IMR-90 (cell line): ENCODE results near the gene SLC51A. TPM values are rescaled to one million over a fixed set of nuclear protein-coding genes. Genes with fewer than 3 reads are reported as not detected.

Source experiments
- ATAC-seq: fragments of 200-7000 bp; cut with Tn5 transposase; 2 replicates; pipeline ENCODE4 v1.9.1; 2020; ENCODE audit warnings: low read depth, mild to moderate bottlenecking, moderate library complexity
- BruUV-seq: library from RNA; stranded (reverse); fragments of 400-500 nt; replicated peaks from 2 replicates; lab custom pipeline; 2021; lab: Mats Ljungman, UMichigan
- CTCF ChIA-PET: fragments of 300-600 bp; formaldehyde crosslinking; extraction: SDS; loops from one replicate; lab custom pipeline; 2021; ENCODE audit warnings: antibody characterized with exemption; lab: Yijun Ruan, JAX
- POLR2A ChIA-PET: fragments of 300-600 bp; sonication (Branson Sonifier 250); formaldehyde crosslinking; loops from one replicate; lab custom pipeline; 2022; ENCODE audit warnings: antibody characterized with exemption; ENCODE audit not compliant: unreplicated experiment; lab: Charles Lee
- DNase-seq: peaks from one replicate; pipeline ENCODE4 v3.0.0; 2013
- H2AFZ ChIP-seq: replicated peaks from 2 replicates; pipeline ENCODE3; 2013; ENCODE audit warnings: low read length, mild to moderate bottlenecking; ENCODE audit not compliant: poor library complexity
- H2AK5ac ChIP-seq: 2 replicates; pipeline ENCODE4 v1.6.1; 2013; ENCODE audit warnings: low read depth, low read length, inconsistent platforms
- H2AK9ac ChIP-seq: replicated peaks from 2 replicates; pipeline ENCODE3; 2013; ENCODE audit warnings: mild to moderate bottlenecking, low read depth, low read length, moderate library complexity; ENCODE audit not compliant: poor library complexity
- H2BK120ac ChIP-seq: 2 replicates; pipeline ENCODE4 v1.6.1; 2013; ENCODE audit warnings: low read depth, low read length, inconsistent platforms
- H2BK15ac ChIP-seq: 3 replicates; pipeline ENCODE4 v1.6.1; 2013; ENCODE audit warnings: low read depth, low read length, inconsistent platforms
- H2BK20ac ChIP-seq: 2 replicates; pipeline ENCODE4 v1.6.1; 2013; ENCODE audit warnings: low read depth, mild to moderate bottlenecking, inconsistent platforms, low read length, moderate library complexity
- H2BK5ac ChIP-seq: 2 replicates; pipeline ENCODE4 v1.6.1; 2013; ENCODE audit warnings: mild to moderate bottlenecking, low read depth, low read length, inconsistent platforms; ENCODE audit not compliant: poor library complexity, severe bottlenecking
- H3K14ac ChIP-seq: replicated peaks from 2 replicates; pipeline ENCODE4 v1.6.1; 2013; ENCODE audit warnings: low read depth, low read length, inconsistent platforms
- H3K18ac ChIP-seq: 2 replicates; pipeline ENCODE4 v1.6.1; 2013; ENCODE audit warnings: low read depth, low read length, control low read depth
- H3K23ac ChIP-seq: 2 replicates; pipeline ENCODE4 v1.6.1; 2013; ENCODE audit warnings: low read depth, low read length, inconsistent platforms
- H3K27ac ChIP-seq: 2 replicates; pipeline ENCODE4 v1.5.1; 2013; ENCODE audit warnings: mild to moderate bottlenecking, control low read depth, low read length; ENCODE audit not compliant: insufficient read depth
- H3K27me3 ChIP-seq: 2 replicates; pipeline ENCODE4 v1.6.1; 2013; ENCODE audit warnings: low read length; ENCODE audit not compliant: control insufficient read depth, insufficient read depth
- H3K36me3 ChIP-seq: 2 replicates; pipeline ENCODE4 v1.6.1; 2013; ENCODE audit warnings: low read length, mixed read lengths; ENCODE audit not compliant: control insufficient read depth, insufficient read depth
- H3K4ac ChIP-seq: 2 replicates; pipeline ENCODE4 v1.6.1; 2013; ENCODE audit warnings: low read depth, low read length, inconsistent platforms
- H3K4me1 ChIP-seq: 2 replicates; pipeline ENCODE4 v1.6.1; 2013; ENCODE audit warnings: low read length, mixed read lengths; ENCODE audit not compliant: control insufficient read depth, insufficient read depth
- H3K4me2 ChIP-seq: 2 replicates; pipeline ENCODE4 v1.6.1; 2013; ENCODE audit warnings: low read depth, mild to moderate bottlenecking, control low read depth, low read length, moderate library complexity
- H3K4me3 ChIP-seq: 2 replicates; pipeline ENCODE4 v1.5.1; 2013; ENCODE audit warnings: low read depth, mild to moderate bottlenecking, control low read depth, low read length, moderate library complexity; ENCODE audit not compliant: insufficient read depth
- H3K56ac ChIP-seq: 2 replicates; pipeline ENCODE4 v1.6.1; 2013; ENCODE audit warnings: low read length, inconsistent platforms; ENCODE audit not compliant: insufficient read depth; ENCODE audit errors: extremely low read depth
- H3K79me1 ChIP-seq, 2 experiments: 2 replicates each; pipeline ENCODE4 v1.6.1; 2013; ENCODE audit warnings: low read length in 2 of 2, inconsistent platforms in 1 of 2, low read depth in 1 of 2
- H3K9ac ChIP-seq: 2 replicates; pipeline ENCODE4 v1.6.1; 2013; ENCODE audit warnings: low read depth, low read length, control low read depth
- H3K9me1 ChIP-seq: 2 replicates; pipeline ENCODE4 v1.6.1; 2013; ENCODE audit warnings: low read length, inconsistent platforms; ENCODE audit not compliant: insufficient read depth
- H3K9me3 ChIP-seq: 2 replicates; pipeline ENCODE4 v1.6.1; 2013; ENCODE audit warnings: low read length; ENCODE audit not compliant: control insufficient read depth, insufficient read depth
- H4K20me1 ChIP-seq: 2 replicates; pipeline ENCODE4 v1.6.1; 2013; ENCODE audit warnings: low read length, inconsistent platforms; ENCODE audit not compliant: insufficient read depth
- H4K5ac ChIP-seq: 2 replicates; pipeline ENCODE4 v1.6.1; 2013; ENCODE audit warnings: mild to moderate bottlenecking, low read depth, low read length, control low read depth
- H4K8ac ChIP-seq, 2 experiments: 2 replicates each; pipeline ENCODE4 v1.6.1; 2013; ENCODE audit warnings: low read depth in 2 of 2, low read length in 2 of 2, control low read depth in 1 of 2, inconsistent platforms in 1 of 2
- H4K91ac ChIP-seq: 2 replicates; pipeline ENCODE4 v1.6.1; 2013; ENCODE audit warnings: low read depth, low read length, inconsistent platforms; ENCODE audit not compliant: insufficient read depth
- MAFK ChIP-seq: IDR thresholded peaks from 2 replicates; pipeline ENCODE4 v1.6.1; 2012; ENCODE audit warnings: low read depth, low read length, improper control_type of control experiment
- MAZ ChIP-seq: IDR thresholded peaks from 2 replicates; pipeline ENCODE4 v1.6.1; 2012; ENCODE audit warnings: low read depth, mild to moderate bottlenecking, low read length, improper control_type of control experiment, moderate library complexity, borderline replicate concordance
- MXI1 ChIP-seq: IDR thresholded peaks from 2 replicates; pipeline ENCODE4 v1.6.1; 2012; ENCODE audit warnings: low read depth, mild to moderate bottlenecking, low read length, moderate library complexity, borderline replicate concordance
- NFE2L2 ChIP-seq: fragments of 150-350 bp; IDR thresholded peaks from 2 replicates; pipeline ENCODE4 v1.6.1; 2016; ENCODE audit warnings: low read depth, mild to moderate bottlenecking, low read length
- RAD21 ChIP-seq: IDR thresholded peaks from 2 replicates; pipeline ENCODE4 v1.6.1; 2012; ENCODE audit warnings: low read length, improper control_type of control experiment
- RFX5 ChIP-seq: IDR thresholded peaks from 2 replicates; pipeline ENCODE4 v1.8.0; 2012; ENCODE audit warnings: low read depth, mild to moderate bottlenecking, low read length, moderate library complexity
- WGBS, 2 experiments: methylation state at CpG; one replicate each; pipeline versions ENCODE4 v1.1.5 to v1.1.7; 2013; ENCODE audit warnings: missing lambda C conversion rate in 2 of 2; ENCODE audit not compliant: insufficient read length in 1 of 2; ENCODE audit errors: extremely low coverage in 2 of 2; 5-methylcytosine and 5-hydroxymethylcytosine counted together
- dilution Hi-C: fragments of 300-500 bp; cut with HindIII; formaldehyde crosslinking; loops from one replicate; pipeline ENCODE4 v1.14.3; 2018; ENCODE audit warnings: low sequenced_read_pairs; ENCODE audit not compliant: unreplicated experiment
- in situ Hi-C: fragments of 300-500 bp; cut with MboI; formaldehyde crosslinking; loops from 3 replicates; pipeline ENCODE4 v1.14.3; 2019; ENCODE audit warnings: low sequenced_read_pairs, inconsistent platforms, mixed read lengths
- intact Hi-C: fragments of 100-400 bp; cut with micrococcal nuclease; formaldehyde crosslinking; loops from 2 replicates; pipeline ENCODE4 v1.10.0; 2022
- polyA plus RNA-seq, 3 experiments: library from polyadenylated mRNA; depleted of rRNA; stranded (reverse); fragments of >200 nt; gene quantifications; 2 replicates each; pipeline ENCODE4 v1.2.3, GENCODE V29; 2012; ENCODE audit warnings: low replicate concordance in 1 of 3
- total RNA-seq: library from RNA; depleted of rRNA; stranded (reverse); fragments of >200 nt; gene quantifications from 2 replicates; pipeline ENCODE4 v1.2.3, GENCODE V29; 2012
- TF ChIP-seq, protein P1 (sequence below): fragments of 150-350 bp; IDR thresholded peaks from 2 replicates; pipeline ENCODE4 v1.6.1; 2017; ENCODE audit warnings: mild to moderate bottlenecking, antibody characterized with exemption, low read length, low read depth

The SLC51A gene
- total and polyA plus RNA-seq, 2 of the 4 experiments (the other 2 are of a cell fraction), result not detected

DNA sequence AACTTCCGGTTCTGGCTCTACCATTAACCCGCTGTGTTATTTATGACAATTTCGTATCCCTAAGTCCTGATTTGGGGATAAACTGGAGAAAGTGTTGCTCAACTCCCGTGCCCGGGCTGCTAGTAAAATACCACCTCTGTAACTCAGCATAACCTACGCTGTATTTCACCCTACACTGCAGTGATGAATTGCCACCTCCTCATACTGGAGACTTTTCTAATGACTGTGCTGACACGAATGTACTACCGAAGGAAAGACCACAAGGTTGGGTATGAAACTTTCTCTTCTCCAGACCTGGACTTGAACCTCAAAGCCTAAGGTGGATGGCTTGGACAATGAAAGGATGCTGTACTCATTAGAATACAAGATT is 16.5 kb downstream of the SLC51A start:
- H2BK5ac ChIP-seq, result no peak overlapping the region
- DNase-seq (no peak), ATAC-seq (no peak)
- TF ChIP-seq RFX5, result no peak
- no peak for TF ChIP-seq NFE2L2
- TF ChIP-seq MAFK, result no peak
- no peak for TF ChIP-seq MXI1
- no peak for TF ChIP-seq MAZ
- no peak for TF ChIP-seq RAD21
- TF ChIP-seq, protein P1, sequence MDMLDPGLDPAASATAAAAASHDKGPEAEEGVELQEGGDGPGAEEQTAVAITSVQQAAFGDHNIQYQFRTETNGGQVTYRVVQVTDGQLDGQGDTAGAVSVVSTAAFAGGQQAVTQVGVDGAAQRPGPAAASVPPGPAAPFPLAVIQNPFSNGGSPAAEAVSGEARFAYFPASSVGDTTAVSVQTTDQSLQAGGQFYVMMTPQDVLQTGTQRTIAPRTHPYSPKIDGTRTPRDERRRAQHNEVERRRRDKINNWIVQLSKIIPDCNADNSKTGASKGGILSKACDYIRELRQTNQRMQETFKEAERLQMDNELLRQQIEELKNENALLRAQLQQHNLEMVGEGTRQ, result no peak
- H2BK20ac ChIP-seq, result no peak overlapping the region
- in situ Hi-C loops, result no loop called here
- H4K91ac ChIP-seq, result no peak overlapping the region
- H3K4me3 ChIP-seq, result no peak overlapping the region
- H3K56ac ChIP-seq, result no peak overlapping the region
- no peak overlapping the region for H2AK9ac ChIP-seq
- intact Hi-C loops, result no loop called here
- no peaks in the 10 kb centered on the region for H3K4me1 ChIP-seq
- no peak overlapping the region for H3K4ac ChIP-seq
- no CpG with 5 or more reads among the region's 8 CpGs for WGBS, 2 experiments
- no peaks in the 10 kb centered on the region for H3K27me3 ChIP-seq
- no peak overlapping the region for H3K9ac ChIP-seq
- H2AK5ac ChIP-seq, result no peak overlapping the region
- H2BK15ac ChIP-seq, result no peak overlapping the region
- H4K5ac ChIP-seq, result no peak overlapping the region
- BruUV-seq, result no TSS peak
- H3K23ac ChIP-seq, result no peak overlapping the region
- ChIA-PET CTCF (no interaction called here), POLR2A (no interaction called here)
- H3K14ac ChIP-seq, result no peak overlapping the region
- H3K79me1 ChIP-seq, result peaks cover 2 to 4% of the 10 kb centered on the region in 2 experiments; a peak in 1 of 4 replicates
- H2AFZ ChIP-seq, result no peak overlapping the region
- 0 out of 2 replicates have a peak, but pooled peaks cover 5% of the 10 kb centered on the region for H3K9me1 ChIP-seq
- H3K9me3 ChIP-seq, result no peaks in the 10 kb centered on the region
- no peak overlapping the region for H2BK120ac ChIP-seq
- dilution Hi-C loops, result no loop called here
- no peak overlapping the region for H3K4me2 ChIP-seq
- H3K18ac ChIP-seq, result no peak overlapping the region
- peaks cover 21% of the 10 kb centered on the region for H3K36me3 ChIP-seq
- H4K20me1 ChIP-seq, result no peaks in the 10 kb centered on the region
- H3K27ac ChIP-seq, result no peak overlapping the region
- H4K8ac ChIP-seq, result no peak overlapping the region
